ENCODE results near the gene RAD23B. TPM values are rescaled to one million over a fixed set of nuclear protein-coding genes. Genes with fewer than 3 reads are reported as not detected.

The RAD23B gene
- total and polyA plus RNA-seq, 11 donors: 39.8 to 144 (median 105) TPM

DNA sequence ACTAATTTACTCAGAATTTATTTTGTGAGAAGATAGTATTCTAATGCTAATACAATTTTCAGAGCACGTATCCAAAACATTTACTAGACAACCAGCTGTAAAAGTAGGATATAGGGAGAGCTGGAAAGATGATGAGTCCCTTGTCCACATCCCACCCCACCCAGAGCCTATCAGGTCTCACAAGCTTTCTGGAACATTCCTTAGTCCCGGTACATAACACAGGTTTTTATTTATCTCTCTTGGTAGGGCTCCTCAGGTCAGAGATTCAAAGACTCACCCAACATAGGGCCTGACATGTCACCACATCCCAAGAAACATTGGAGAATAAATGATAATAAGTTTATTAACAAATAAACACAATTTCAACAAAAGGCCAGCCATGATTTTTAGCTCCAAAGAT, 13.8 kb upstream of the RAD23B start:
- Histone ChIP-seq H3K27ac (no peak overlapping the region), H3K9me3 (peaks cover 0 to 12% (median 0%) of the 10 kb centered on the region in 12 donors), H3K4me3 (no peak overlapping the region), H3K4me1 (peaks cover 0 to 9% (median 0%) of the 10 kb centered on the region in 12 donors), H3K27me3 (no peaks in the 10 kb centered on the region), H3K36me3 (no peaks in the 10 kb centered on the region)
- 77 to 87% (median 86%) methylated on average over 2 of the region's 2 CpGs for WGBS, 4 donors
- ATAC-seq (no peak), DNase-seq (no peak)
- intact Hi-C loops (cut with DNase I): no loop called here
- TF ChIP-seq POLR2A (IDR thresholded peaks at IDR 0.05) (no peak), CTCF (IDR thresholded peaks at IDR 0.05) (no peak)

GRCh38 chr9:107269681-107270080, 13.4 kb upstream of the RAD23B start:
- no peaks in the 10 kb centered on the region for H3K27me3 ChIP-seq
- peaks cover 0 to 9% (median 0%) of the 10 kb centered on the region in 12 donors for H3K4me1 ChIP-seq
- WGBS, 4 donors: 97 to 98% (median 97%) methylated on average over 4 of the region's 4 CpGs
- TF ChIP-seq POLR2A (IDR thresholded peaks at IDR 0.05) (no peak), CTCF (IDR thresholded peaks at IDR 0.05) (no peak)
- H3K36me3 ChIP-seq: no peaks in the 10 kb centered on the region
- ATAC-seq (no peak), DNase-seq (no peak)
- H3K4me3 ChIP-seq: no peak overlapping the region
- intact Hi-C loops (cut with DNase I): loop anchor here in 2 of 10 donors (10.0 kb wide), 2 partner anchors 55 to 65 kb away; no protein-coding TSS in a partner anchor
- peaks cover 0 to 10% (median 0%) of the 10 kb centered on the region in 12 donors for H3K9me3 ChIP-seq
- no peak overlapping the region for H3K27ac ChIP-seq

DNA sequence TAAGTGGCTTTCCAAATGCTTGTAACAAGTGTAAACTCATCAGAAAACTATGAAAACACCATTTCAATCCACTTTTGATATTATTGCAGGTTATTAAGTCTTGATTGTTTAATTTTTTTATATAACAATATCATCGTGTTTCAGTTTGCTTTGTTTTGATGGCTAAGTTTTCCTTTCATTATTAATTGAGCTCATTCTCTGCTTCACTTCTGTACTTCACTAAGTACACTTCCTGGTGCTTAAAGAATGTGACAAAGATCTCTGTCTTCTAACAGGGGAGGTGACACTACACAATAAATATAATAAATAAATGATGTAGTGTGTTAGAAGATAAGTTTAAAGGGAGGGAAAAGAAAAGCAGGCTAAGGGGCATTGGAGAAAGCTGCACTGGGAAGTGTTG, 13.0 kb upstream of the RAD23B start:
- Histone ChIP-seq H3K9me3 (peaks cover 0 to 8% (median 0%) of the 10 kb centered on the region in 12 donors), H3K4me1 (peaks cover 0 to 9% (median 0%) of the 10 kb centered on the region in 12 donors), H3K4me3 (no peak overlapping the region), H3K27me3 (no peaks in the 10 kb centered on the region), H3K36me3 (no peaks in the 10 kb centered on the region), H3K27ac (no peak overlapping the region)
- 61 to 71% (median 65%) methylated on average over 1 of the region's 1 CpG for WGBS, 4 donors
- no peak for TF ChIP-seq CTCF (IDR thresholded peaks at IDR 0.05)
- no peak for TF ChIP-seq POLR2A (IDR thresholded peaks at IDR 0.05)
- ATAC-seq (no peak), DNase-seq (no peak)
- intact Hi-C loops (cut with DNase I): loop anchor here in 2 of 10 donors (10.0 kb wide), 2 partner anchors 55 to 65 kb away; no protein-coding TSS in a partner anchor

DNA sequence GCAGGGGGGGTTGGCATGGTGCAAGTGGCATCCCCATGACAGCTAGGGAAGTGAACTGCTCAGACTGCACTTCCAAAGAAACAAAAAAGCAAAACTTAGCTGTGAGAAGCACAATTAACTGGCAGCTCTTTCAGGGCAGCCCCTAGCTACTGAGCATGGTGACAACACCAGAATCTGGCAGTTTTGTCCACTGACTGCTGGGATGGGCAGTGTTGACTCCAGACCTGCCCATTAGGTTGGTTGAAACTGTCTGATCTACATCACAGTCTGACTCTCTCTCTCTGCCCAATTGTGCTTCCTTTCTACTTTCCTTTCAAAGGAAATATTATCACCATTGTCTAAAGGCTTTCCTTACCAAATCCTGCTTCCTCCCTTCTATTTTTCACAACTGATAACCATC, 12.5 kb upstream of the RAD23B start:
- Histone ChIP-seq H3K4me3 (no peak overlapping the region), H3K36me3 (no peaks in the 10 kb centered on the region), H3K4me1 (peaks cover 0 to 13% (median 0%) of the 10 kb centered on the region in 12 donors), H3K27me3 (no peaks in the 10 kb centered on the region), H3K9me3 (peaks cover 0 to 3% (median 0%) of the 10 kb centered on the region in 12 donors), H3K27ac (no peak overlapping the region)
- intact Hi-C loops (cut with DNase I): loop anchor here in 2 of 10 donors (10.0 kb wide), 2 partner anchors 56 to 64 kb away; no protein-coding TSS in a partner anchor
- TF ChIP-seq POLR2A (IDR thresholded peaks at IDR 0.05) (no peak), CTCF (IDR thresholded peaks at IDR 0.05) (no peak)
- no peak for ATAC-seq
- no peak for DNase-seq

Data from heart left ventricle (tissue), 16 donors.